ENCODE measurements around the gene NFIC.
"Not testable (repeated sequence)": the region's sequence is repeated elsewhere in the genome, so short reads cannot be mapped to it uniquely, and the experiment has no call there.

NFIC gene

DNA sequence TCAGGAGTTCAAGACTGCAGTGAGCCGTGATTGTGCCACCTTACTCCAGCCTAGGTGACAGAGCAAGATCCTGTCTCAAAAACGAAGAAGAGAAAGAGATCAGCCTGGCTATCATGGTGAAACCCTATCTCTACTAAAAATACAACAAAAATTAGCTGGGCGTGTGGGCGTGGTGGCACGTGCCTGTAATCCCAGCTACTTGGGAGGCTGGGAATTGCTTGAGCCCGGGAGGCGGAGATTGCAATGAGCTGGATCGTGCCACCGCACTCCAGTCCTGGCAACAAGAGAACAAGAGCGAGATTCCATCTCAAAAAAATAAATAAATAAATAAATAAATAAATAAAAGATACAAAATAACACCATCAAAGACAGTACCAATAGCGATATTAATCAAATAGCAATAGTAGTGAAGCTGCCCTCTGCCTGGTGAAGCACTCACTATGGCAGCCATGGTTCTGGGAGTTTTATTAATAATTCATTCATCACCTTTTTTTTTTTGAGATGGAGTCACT is 53.9 kb downstream of the NFIC start:
- no peaks in the 10 kb centered on the region for H3K9me3 ChIP-seq (ENCODE audit: insufficient read depth, low read length, severe bottlenecking)
- peaks cover 8% of the 10 kb centered on the region for H3K36me3 ChIP-seq (ENCODE audit: insufficient read depth, low read length)
- H3K4me3 ChIP-seq (ENCODE audit: low read depth in 1 of 2, low read length in 2 of 2) = no peak overlapping the region
- H3K27me3 ChIP-seq (ENCODE audit: insufficient read depth, low read length, poor library complexity) = no peaks in the 10 kb centered on the region
- H4K20me1 ChIP-seq (ENCODE audit: insufficient read depth, low read length) = 0 out of 2 replicates have a peak, but pooled peaks cover 15% of the 10 kb centered on the region
- H3K4me1 ChIP-seq (ENCODE audit: insufficient read depth, low read length) = no peaks in the 10 kb centered on the region
- no peak overlapping the region for H3K27ac ChIP-seq (ENCODE audit: low read length)
- DNase-seq (no peak), ATAC-seq (ENCODE audit: insufficient read depth, low read depth) (no peak)
- no peak overlapping the region for H2AFZ ChIP-seq (ENCODE audit: low read depth, low read length)
- H3K4me2 ChIP-seq (ENCODE audit: insufficient read depth, low read length) = no peak overlapping the region
- H3K79me2 ChIP-seq (ENCODE audit: insufficient read depth, low read length) = peaks cover 9% of the 10 kb centered on the region
- no peak overlapping the region for H3K9ac ChIP-seq (ENCODE audit: low read depth, low read length)
- TF ChIP-seq EZH2 (IDR thresholded peaks at IDR 0.05; ENCODE audit: borderline replicate concordance, low read depth, low read length, severe bottlenecking) (no peak), CTCF (IDR thresholded peaks at IDR 0.05; ENCODE audit: borderline replicate concordance, extremely low read depth, low read length, poor library complexity, severe bottlenecking) (no peak)

- Histone ChIP-seq H3K9me3 (ENCODE audit: insufficient read depth, low read length, severe bottlenecking) (no peaks in the 10 kb centered on the region), H3K27ac (ENCODE audit: low read length) (no peak overlapping the region), H3K4me3 (ENCODE audit: low read depth in 1 of 2, low read length in 2 of 2) (no peak overlapping the region), H3K36me3 (ENCODE audit: insufficient read depth, low read length) (peaks cover 8% of the 10 kb centered on the region), H4K20me1 (ENCODE audit: insufficient read depth, low read length) (0 out of 2 replicates have a peak, but pooled peaks cover 12% of the 10 kb centered on the region), H3K27me3 (ENCODE audit: insufficient read depth, low read length, poor library complexity) (no peaks in the 10 kb centered on the region), H3K79me2 (ENCODE audit: insufficient read depth, low read length) (peaks cover 9% of the 10 kb centered on the region), H3K4me1 (ENCODE audit: insufficient read depth, low read length) (no peaks in the 10 kb centered on the region), H2AFZ (ENCODE audit: low read depth, low read length) (no peak overlapping the region), H3K4me2 (ENCODE audit: insufficient read depth, low read length) (no peak overlapping the region), H3K9ac (ENCODE audit: low read depth, low read length) (no peak overlapping the region)
- TF ChIP-seq CTCF (IDR thresholded peaks at IDR 0.05; ENCODE audit: borderline replicate concordance, extremely low read depth, low read length, poor library complexity, severe bottlenecking) = no peak
- TF ChIP-seq EZH2 (IDR thresholded peaks at IDR 0.05; ENCODE audit: borderline replicate concordance, low read depth, low read length, severe bottlenecking) = no peak
- no peak for DNase-seq
- ATAC-seq (ENCODE audit: insufficient read depth, low read depth) = no peak
Measured at GRCh38 chr19:3420909-3421619, 54.7 kb downstream of the NFIC start.

DNA sequence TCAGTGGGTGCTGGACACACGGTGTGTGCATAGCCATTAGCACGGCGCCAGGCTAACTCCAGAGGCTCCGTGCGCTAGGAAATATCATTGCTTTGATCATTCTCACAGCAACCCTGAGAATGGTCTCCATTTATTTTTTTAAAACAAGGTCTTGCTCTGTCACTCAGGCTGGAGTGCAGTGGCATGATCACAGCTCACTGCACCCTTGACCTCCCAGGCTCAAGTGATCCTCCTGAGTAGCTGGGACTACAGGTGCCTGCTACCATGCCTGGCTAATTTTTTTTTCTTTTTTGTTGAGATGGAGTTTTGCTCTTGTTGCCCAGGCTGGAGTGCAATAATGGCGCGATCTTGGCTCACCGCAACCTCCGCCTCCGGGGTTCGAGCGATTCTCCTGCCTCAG is 55.3 kb downstream of the NFIC start:
- not testable (repeated sequence) for ATAC-seq (ENCODE audit: insufficient read depth, low read depth); H3K9ac ChIP-seq (ENCODE audit: low read depth, low read length); H3K27me3 ChIP-seq (ENCODE audit: insufficient read depth, low read length, poor library complexity); H3K4me1 ChIP-seq (ENCODE audit: insufficient read depth, low read length); H2AFZ ChIP-seq (ENCODE audit: low read depth, low read length); H3K4me3 ChIP-seq (ENCODE audit: low read depth in 1 of 2, low read length in 2 of 2); H3K79me2 ChIP-seq (ENCODE audit: insufficient read depth, low read length); H3K9me3 ChIP-seq (ENCODE audit: insufficient read depth, low read length, severe bottlenecking); DNase-seq; H3K27ac ChIP-seq (ENCODE audit: low read length); H3K4me2 ChIP-seq (ENCODE audit: insufficient read depth, low read length)
- Histone ChIP-seq H3K36me3 (ENCODE audit: insufficient read depth, low read length) (peaks cover 13% of the 10 kb centered on the region), H4K20me1 (ENCODE audit: insufficient read depth, low read length) (0 out of 2 replicates have a peak, but pooled peaks cover 12% of the 10 kb centered on the region)

DNA sequence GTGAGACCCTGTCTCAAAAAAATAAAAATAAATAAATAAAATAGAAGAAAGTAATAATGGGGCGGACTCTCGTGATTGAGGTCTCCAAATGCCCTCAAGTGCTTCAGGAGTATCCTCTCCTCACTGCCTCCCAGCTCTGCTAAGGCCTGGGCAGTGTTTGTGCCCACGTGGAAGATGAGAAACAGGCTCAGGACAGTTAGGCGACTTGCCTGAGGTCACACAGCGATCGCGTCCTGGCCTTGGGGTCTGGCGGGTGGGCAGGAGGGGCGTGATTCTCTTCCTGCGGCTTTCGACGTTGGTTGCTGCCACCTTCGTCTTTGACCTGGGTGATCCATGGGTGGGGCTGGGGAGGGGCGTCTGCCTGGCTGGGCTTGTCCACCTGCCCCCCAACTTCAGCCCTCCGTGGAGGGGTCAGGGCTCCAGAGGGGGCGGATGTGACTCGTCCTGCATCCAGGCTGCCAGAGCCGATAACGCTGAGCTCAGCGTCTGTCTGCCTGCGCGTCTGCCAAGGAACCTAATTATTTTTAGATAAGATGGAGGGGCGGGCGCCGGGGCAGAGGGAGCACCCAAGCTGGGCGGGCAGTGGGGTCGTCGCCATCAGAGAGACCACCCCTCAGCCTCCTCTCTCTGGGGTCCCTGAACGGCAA is 56.9 kb downstream of the NFIC start:
- Histone ChIP-seq H3K4me3 (ENCODE audit: low read depth in 1 of 2, low read length in 2 of 2) (no peak overlapping the region), H3K4me2 (ENCODE audit: insufficient read depth, low read length) (no peak overlapping the region), H3K36me3 (ENCODE audit: insufficient read depth, low read length) (peaks cover 20% of the 10 kb centered on the region), H3K27ac (ENCODE audit: low read length) (no peak overlapping the region), H3K9ac (ENCODE audit: low read depth, low read length) (no peak overlapping the region), H3K9me3 (ENCODE audit: insufficient read depth, low read length, severe bottlenecking) (no peaks in the 10 kb centered on the region), H3K27me3 (ENCODE audit: insufficient read depth, low read length, poor library complexity) (no peaks in the 10 kb centered on the region), H4K20me1 (ENCODE audit: insufficient read depth, low read length) (0 out of 2 replicates have a peak, but pooled peaks cover 12% of the 10 kb centered on the region), H2AFZ (ENCODE audit: low read depth, low read length) (no peak overlapping the region), H3K79me2 (ENCODE audit: insufficient read depth, low read length) (peaks cover 7% of the 10 kb centered on the region; the same call in 1 of the 2 replicates), H3K4me1 (ENCODE audit: insufficient read depth, low read length) (no peaks in the 10 kb centered on the region)
- no peak for TF ChIP-seq CTCF (IDR thresholded peaks at IDR 0.05; ENCODE audit: borderline replicate concordance, extremely low read depth, low read length, poor library complexity, severe bottlenecking)
- no peak for DNase-seq
- ATAC-seq (ENCODE audit: insufficient read depth, low read depth) = no peak

All from DND-41 (cell line).